Activated T-cell treated with anti-CD3 and anti-CD28 coated beads, Interleukin-2, amount 50 U/mL, for 1 hour (primary cell): ENCODE results near the gene LMX1B.

Experiments
- DNase-seq: peaks from one replicate; pipeline ENCODE4 v3.0.0-alpha.2; 2020

The LMX1B gene

GRCh38 chr9:126605792-126606482 lies 7.8 kb upstream of the LMX1B start:
- no peak for DNase-seq

GRCh38 chr9:126606483-126606870 lies 7.3 kb upstream of the LMX1B start:
- DNase-seq: no peak

DNA sequence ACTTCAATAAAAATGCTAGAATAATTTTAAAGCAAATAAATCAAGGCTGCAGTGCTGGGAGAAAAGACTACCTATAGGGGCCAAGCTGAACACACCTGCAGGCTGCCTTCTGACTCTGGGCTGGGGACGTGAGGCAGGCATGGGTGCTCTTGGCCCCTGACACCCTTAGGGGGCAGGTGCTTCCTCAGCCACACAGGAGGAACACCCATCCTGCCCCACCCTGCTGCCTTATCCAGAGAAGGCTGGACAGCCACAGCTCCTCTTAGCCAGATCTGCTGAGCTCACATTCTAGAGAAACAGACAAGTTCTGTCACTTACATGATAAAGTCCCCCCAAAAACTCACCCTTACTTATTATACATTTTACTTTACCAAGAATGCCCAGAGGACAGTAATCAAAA lies 6.6 kb upstream of the LMX1B start:
- DNase-seq: no peak

DNA sequence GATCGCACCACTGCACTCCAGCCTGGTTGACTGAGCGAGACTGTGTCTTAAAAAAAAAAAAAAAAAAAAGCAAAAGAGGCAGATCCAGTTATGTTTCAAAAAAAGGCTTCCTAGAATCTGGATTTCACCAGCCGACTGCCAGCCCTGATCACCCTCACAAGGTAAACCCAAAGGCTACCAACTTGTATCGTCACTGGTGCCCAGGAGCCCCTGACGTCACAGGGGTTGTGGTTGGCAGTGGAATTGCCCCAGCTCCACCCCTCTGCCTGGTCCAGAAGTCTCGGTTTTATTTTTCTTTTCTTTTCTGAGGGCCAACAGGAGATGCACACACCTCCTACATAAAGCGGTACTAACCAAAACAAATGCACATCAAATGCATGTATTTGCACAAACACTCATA lies 6.0 kb upstream of the LMX1B start:
- no peak for DNase-seq

- DNase-seq: no peak
Measured at GRCh38 chr9:126608551-126608950, 5.2 kb upstream of the LMX1B start.

GRCh38 chr9:126609191-126609590 lies 4.5 kb upstream of the LMX1B start:
- no peak for DNase-seq

DNA sequence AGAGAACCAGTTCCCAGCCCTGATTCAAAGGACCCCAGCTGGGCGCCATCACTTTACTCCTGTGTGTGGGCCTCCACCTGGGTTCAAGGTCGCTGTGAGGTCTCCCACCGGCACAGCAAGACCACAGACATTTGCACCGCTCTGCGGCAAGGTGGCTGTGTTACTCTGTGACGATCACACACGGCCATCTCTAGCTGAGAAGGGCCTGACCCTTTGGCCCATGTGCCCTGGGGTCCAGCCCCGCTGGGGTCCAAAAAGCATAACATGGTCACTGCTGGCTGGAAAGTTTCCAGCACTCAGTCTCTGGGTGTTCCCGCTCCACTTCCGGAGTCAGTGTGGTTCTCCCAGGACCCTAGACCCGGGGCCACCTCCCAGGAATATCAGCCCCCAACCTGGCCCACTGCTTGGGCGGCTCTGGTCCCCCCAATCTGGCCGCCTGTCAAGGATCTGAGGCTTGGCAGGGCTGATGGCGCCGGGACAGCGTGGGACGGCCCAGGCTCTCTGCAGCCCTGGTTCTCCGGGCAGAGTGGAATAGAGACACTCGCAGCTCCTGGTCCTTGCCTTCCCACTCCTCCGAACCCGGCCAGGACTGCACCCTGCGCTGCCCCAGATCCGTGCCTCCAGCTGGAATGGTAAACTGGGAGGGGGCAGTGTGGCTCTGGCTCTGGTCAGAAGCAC lies 3.9 kb upstream of the LMX1B start:
- DNase-seq: no peak

DNA sequence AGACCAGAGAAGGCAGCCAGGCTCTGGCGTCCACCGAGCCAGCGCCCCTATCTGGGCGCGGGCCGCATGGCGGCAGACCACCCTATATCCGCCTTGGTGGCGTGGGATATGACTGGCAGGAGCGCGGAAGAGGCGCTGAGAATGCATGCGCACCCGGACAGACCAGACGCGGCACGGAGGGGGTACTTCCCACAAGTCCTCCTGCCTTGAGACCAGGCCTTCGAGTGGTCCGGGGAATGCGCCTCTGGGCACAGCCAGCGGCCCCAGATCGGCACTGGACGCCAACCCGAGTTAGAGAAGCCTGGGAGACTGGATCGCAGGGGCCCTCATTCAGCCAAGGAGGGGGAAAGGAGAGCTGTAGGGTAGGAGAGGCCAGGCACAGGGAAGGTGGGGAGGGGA lies 2.5 kb upstream of the LMX1B start:
- no peak for DNase-seq

GRCh38 chr9:126611592-126612325 lies 2.0 kb upstream of the LMX1B start:
- peak; percentile 74 for DNase-seq

- DNase-seq: no peak
Measured at GRCh38 chr9:126612326-126612812, 1.4 kb upstream of the LMX1B start.

GRCh38 chr9:126612813-126613641 lies 701 bp upstream of the LMX1B start:
- DNase-seq: no peak

- no peak for DNase-seq
Measured at GRCh38 chr9:126614088-126614454, 343 bp downstream of the LMX1B start.

DNA sequence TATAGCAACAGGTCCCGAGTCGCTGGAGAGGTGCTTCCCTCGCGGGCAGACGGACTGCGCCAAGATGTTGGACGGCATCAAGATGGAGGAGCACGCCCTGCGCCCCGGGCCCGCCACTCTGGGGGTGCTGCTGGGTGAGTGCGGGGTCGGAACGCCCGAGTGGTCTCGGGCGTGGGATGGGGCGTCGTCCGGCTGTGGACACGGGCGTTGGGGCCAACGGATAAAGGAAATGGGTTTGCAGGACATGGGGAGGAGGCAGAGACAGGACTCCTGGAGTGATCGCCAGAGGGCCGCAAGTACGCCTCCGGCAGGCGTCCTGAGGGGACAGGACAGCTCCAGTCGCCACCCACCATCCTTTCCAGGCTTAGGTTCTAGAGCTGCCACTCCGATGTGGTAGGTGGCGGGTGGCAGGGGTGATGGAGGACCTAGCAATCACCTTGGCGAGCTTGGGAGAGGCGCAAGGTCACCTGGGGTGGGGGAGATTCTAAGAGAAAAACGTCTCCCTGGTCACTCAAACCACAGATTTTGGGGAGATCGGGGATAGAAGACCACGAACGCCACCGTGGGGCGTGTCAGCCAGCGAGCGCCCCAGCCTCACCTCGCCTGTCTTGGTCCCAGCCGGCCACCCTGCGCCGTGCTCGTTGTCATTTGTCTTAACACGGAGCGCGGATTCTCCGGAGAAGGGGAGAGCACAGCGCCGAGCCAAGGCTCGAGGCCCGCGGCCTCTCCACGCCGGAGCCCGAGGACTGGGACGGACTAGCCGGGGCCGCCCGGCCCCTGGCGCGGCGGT lies 922 bp downstream of the LMX1B start:
- no peak for DNase-seq

- DNase-seq: no peak
Measured at GRCh38 chr9:126615245-126615790, 1.6 kb downstream of the LMX1B start.

DNA sequence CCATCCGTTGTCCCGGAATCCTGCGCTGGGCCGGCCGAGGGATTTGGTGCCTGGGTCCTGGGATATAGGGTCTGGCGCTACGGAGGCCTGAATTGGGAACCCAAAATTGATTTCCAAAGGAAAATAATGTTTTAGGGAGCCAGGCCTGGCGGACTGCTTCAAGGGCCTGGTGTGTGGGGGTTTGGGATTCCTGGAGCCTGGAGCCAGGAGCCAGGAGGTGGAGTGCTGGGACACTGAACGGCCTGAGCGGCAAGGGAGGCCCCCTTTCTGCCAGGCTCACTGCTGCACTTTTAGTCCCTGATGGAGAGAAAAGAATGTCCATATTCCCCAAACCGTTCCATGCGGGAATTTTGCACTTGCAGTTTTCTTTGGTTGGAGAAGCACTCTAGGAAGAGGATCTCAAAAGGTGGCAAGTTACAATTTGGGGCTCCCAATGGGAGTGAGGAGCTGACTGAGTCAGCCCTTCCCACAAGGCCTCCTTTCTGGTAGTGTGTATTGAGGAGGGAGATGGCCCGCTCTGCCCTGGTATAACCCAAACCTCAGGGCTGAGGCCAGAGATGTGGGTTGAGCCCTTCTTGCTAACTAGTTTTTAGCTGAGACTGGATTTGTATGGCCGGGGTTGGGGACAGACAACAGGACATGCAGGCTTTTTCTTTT lies 2.2 kb downstream of the LMX1B start:
- no peak for DNase-seq

GRCh38 chr9:126616521-126616976 lies 2.8 kb downstream of the LMX1B start:
- no peak for DNase-seq

DNA sequence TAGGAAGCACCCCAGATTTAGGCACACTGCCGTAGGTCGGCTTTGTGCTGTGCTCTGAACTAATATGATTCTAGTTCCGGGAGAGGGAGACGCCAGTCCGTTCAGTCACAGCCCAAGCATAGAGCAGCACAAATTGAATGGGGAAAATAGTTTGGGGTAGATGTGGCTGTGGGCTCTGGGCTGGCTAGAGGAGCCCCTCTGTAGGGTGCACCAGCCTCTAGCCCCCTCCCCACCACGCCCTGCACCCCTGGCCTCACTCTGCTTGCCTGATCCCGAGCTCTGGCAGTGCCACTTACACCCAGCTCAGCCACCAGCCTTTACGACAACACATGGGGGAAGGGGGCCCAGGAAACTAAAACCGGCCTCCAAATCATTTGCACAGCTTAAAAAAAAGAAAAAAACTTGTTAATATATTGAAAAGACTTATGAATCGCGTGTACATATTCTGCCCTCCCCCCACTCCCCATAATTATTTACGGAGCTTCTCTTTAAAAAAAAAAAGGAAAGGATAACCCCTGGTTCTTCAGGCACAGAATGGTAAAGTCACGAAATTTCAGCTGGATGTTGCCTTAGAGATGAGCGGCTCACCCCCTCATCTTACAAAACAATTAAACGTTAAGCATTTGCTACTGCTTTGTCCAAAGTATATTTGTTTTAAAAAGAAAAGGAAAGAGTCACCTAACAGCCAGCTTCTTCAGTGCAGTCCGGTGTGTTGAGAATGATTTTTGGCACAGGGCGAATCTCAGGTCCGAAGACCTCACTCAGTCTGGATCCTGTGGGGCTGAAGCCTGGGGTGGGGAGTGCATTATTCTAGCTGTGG lies 3.5 kb downstream of the LMX1B start:
- no peak for DNase-seq

DNA sequence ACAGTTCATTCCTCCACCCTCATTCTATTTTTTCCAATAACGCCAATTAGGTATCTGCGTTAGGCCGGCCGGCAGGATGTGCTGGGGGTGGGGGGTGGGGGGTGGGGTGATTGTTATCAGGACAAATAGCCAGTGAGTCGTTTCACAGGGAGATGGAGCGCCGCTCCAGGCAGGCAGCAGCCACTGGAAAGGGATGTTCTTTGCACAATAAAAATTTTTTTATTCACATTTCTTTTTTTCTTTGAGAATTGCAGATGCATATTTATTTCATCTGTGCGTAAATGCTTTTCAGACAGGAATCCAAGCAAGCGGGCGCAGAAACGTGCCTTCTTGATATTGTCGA lies 4.1 kb downstream of the LMX1B start:
- no peak for DNase-seq

- no peak for DNase-seq
Measured at GRCh38 chr9:126618190-126618584, 4.5 kb downstream of the LMX1B start.

DNA sequence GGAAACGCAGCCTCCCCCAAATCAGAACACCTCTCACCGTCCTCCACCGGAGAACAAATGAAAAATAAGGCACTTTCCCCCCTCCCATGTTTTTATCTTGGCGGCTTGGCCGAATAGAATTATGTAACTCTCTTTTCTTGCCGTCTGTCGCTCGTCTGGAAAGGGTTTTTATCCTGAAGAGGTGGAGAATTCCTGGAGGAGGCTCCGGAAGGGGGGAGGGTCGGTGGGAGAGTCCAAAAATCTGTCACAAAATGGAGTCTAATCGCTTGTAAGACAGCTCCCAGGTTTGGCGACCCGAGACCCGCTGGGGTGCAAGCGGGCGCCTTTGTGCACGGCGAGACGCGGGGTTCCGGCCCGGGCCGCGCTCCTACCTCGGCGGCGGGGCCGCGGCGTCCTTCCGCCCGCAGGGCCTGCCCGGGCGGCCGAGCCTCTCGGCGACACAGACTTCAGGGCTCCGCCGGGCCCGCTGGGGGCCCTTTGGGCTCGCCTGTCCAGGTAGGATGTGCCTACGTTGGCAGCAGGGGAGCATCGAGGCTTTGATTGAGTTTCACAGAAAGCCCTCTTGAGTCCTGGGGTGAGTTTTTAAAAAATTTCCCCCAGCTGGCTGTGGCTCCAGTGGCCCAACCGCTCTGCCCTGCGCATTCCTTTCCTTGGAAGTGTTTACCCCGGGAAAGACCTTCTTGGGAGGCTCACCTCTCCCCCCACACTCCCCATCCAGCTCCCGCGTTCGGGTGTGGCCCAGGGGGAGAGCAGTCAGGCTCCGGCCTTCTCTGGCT lies 5.0 kb downstream of the LMX1B start:
- DNase-seq: no peak
